Panc1 (cell line): ENCODE data around the gene ERGIC1. TPM values are rescaled to one million over a fixed set of nuclear protein-coding genes. Genes with fewer than 3 reads are reported as not detected.

ENCODE experiments used
- ATAC-seq: fragments of 200-7000 bp; cut with Tn5 transposase; 2 replicates; pipeline ENCODE4 v1.9.1; 2020; ENCODE audit warnings: mild to moderate bottlenecking, moderate library complexity
- BruUV-seq: library from RNA; stranded (reverse); fragments of 400-500 nt; replicated peaks from 2 replicates; lab custom pipeline; 2021; lab: Mats Ljungman, UMichigan
- CTCF ChIA-PET: fragments of 300-600 bp; sonication (Branson Sonifier 250); formaldehyde crosslinking; loops from one replicate; lab custom pipeline; 2022; ENCODE audit warnings: antibody characterized with exemption; lab: Charles Lee
- POLR2A ChIA-PET: fragments of 300-600 bp; sonication (Branson Sonifier 250); formaldehyde crosslinking; loops from one replicate; lab custom pipeline; 2022; ENCODE audit warnings: antibody characterized with exemption; lab: Charles Lee
- DNase-seq: peaks from one replicate; pipeline ENCODE4 v3.0.0-alpha.2; 2010; ENCODE audit warnings: low read depth, low spot score
- H3K27ac ChIP-seq: 2 replicates; pipeline ENCODE4 v1.5.1; 2011; ENCODE audit warnings: mild to moderate bottlenecking, low read length, inconsistent platforms
- H3K27me3 ChIP-seq: fragments of 200-500 bp; sonication (Bioruptor generic); 2 replicates; pipeline ENCODE4 v1.6.0; 2014; ENCODE audit warnings: low read length, inconsistent platforms; ENCODE audit not compliant: control insufficient read depth, insufficient read depth
- H3K36me3 ChIP-seq: fragments of 200-500 bp; sonication (Bioruptor generic); 2 replicates; pipeline ENCODE4 v1.5.1; 2014; ENCODE audit warnings: inconsistent platforms, mild to moderate bottlenecking, low read length, moderate library complexity; ENCODE audit not compliant: control insufficient read depth, insufficient read depth
- H3K4me1 ChIP-seq: 2 replicates; pipeline ENCODE4 v1.5.1; 2011; ENCODE audit warnings: inconsistent platforms, mild to moderate bottlenecking, low read length, moderate library complexity; ENCODE audit not compliant: control insufficient read depth, insufficient read depth
- H3K4me3 ChIP-seq, 2 experiments: 2 replicates each; pipeline ENCODE4 v1.5.1; 2011 to 2012; ENCODE audit warnings: low read depth in 2 of 2, low read length in 2 of 2, mild to moderate bottlenecking in 2 of 2, inconsistent platforms in 1 of 2, moderate library complexity in 1 of 2
- H3K9me3 ChIP-seq: fragments of 200-500 bp; sonication (Bioruptor generic); 2 replicates; pipeline ENCODE4 v1.5.1; 2014; ENCODE audit warnings: low read depth, mild to moderate bottlenecking, inconsistent platforms, low read length, moderate library complexity; ENCODE audit not compliant: control insufficient read depth, insufficient read depth
- POLR2AphosphoS5 ChIP-seq: IDR thresholded peaks from 2 replicates; pipeline ENCODE4 v1.6.1; 2012; ENCODE audit warnings: mild to moderate bottlenecking, low read depth, low read length, moderate library complexity
- SIN3A ChIP-seq: IDR thresholded peaks from 2 replicates; pipeline ENCODE4 v1.6.1; 2012; ENCODE audit warnings: low read depth, mild to moderate bottlenecking, low read length, moderate library complexity, borderline replicate concordance; ENCODE audit not compliant: insufficient read depth
- TCF7L2 ChIP-seq: IDR thresholded peaks from 2 replicates; pipeline ENCODE4 v1.6.1; 2011; ENCODE audit warnings: mild to moderate bottlenecking, low read depth, low read length, inconsistent platforms
- in situ Hi-C: cut with HindIII; loops from 2 replicates; pipeline ENCODE4 v1.10.0; 2016; ENCODE audit warnings: low sequenced_read_pairs, low pct_unique_long_range_greater_than_20kb
- intact Hi-C: fragments of 100-400 bp; cut with micrococcal nuclease; formaldehyde crosslinking; loops from one replicate; pipeline ENCODE4 v1.10.0; 2022; ENCODE audit not compliant: unreplicated experiment
- total RNA-seq: library from RNA; stranded (reverse); gene quantifications from one replicate; pipeline ENCODE4 v1.2.1, GENCODE V29; 2021; ENCODE audit not compliant: unreplicated experiment
- TF ChIP-seq, protein P1 (sequence below), 2 experiments: IDR thresholded peaks; 2 replicates each; pipeline ENCODE4 v1.6.1; 2011 to 2012; ENCODE audit warnings: low read depth in 2 of 2, control low read depth in 1 of 2, low read length in 1 of 2, mild to moderate bottlenecking in 1 of 2, moderate library complexity in 1 of 2; ENCODE audit not compliant: insufficient read depth in 1 of 2

ERGIC1 gene
- total RNA-seq, 1 experiment from 2014 or later: 206 TPM

- TF ChIP-seq POLR2AphosphoS5 (no peak), TCF7L2 (no peak), SIN3A (no peak)
- TF ChIP-seq, protein P1, sequence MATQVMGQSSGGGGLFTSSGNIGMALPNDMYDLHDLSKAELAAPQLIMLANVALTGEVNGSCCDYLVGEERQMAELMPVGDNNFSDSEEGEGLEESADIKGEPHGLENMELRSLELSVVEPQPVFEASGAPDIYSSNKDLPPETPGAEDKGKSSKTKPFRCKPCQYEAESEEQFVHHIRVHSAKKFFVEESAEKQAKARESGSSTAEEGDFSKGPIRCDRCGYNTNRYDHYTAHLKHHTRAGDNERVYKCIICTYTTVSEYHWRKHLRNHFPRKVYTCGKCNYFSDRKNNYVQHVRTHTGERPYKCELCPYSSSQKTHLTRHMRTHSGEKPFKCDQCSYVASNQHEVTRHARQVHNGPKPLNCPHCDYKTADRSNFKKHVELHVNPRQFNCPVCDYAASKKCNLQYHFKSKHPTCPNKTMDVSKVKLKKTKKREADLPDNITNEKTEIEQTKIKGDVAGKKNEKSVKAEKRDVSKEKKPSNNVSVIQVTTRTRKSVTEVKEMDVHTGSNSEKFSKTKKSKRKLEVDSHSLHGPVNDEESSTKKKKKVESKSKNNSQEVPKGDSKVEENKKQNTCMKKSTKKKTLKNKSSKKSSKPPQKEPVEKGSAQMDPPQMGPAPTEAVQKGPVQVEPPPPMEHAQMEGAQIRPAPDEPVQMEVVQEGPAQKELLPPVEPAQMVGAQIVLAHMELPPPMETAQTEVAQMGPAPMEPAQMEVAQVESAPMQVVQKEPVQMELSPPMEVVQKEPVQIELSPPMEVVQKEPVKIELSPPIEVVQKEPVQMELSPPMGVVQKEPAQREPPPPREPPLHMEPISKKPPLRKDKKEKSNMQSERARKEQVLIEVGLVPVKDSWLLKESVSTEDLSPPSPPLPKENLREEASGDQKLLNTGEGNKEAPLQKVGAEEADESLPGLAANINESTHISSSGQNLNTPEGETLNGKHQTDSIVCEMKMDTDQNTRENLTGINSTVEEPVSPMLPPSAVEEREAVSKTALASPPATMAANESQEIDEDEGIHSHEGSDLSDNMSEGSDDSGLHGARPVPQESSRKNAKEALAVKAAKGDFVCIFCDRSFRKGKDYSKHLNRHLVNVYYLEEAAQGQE (IDR thresholded peaks at IDR 0.05; ENCODE audit: insufficient read depth in 1 of 2, low read depth in 2 of 2, low read length in 1 of 2): no peak
- CTCF ChIA-PET: no interaction called here
- POLR2A ChIA-PET: interaction anchor here (0.7 kb wide), 1 partner anchor 267 kb away, joined by 3 read pairs; no protein-coding TSS in a partner anchor
- Histone ChIP-seq H3K4me1 (peaks cover 80% of the 10 kb centered on the region), H3K9me3 (no peaks in the 10 kb centered on the region), H3K36me3 (no peaks in the 10 kb centered on the region; the same call in 1 of the 2 replicates), H3K27ac (peak overlapping the region; percentile 87), H3K4me3 (no peak overlapping the region), H3K27me3 (no peaks in the 10 kb centered on the region)
- intact Hi-C loops: no loop called here
- in situ Hi-C loops: no loop called here
- ATAC-seq (no peak), DNase-seq (no peak)
- BruUV-seq: no TSS peak
These were observed 19.4 kb downstream of the ERGIC1 start for GRCh38 chr5:172853355-172853975.

DNA sequence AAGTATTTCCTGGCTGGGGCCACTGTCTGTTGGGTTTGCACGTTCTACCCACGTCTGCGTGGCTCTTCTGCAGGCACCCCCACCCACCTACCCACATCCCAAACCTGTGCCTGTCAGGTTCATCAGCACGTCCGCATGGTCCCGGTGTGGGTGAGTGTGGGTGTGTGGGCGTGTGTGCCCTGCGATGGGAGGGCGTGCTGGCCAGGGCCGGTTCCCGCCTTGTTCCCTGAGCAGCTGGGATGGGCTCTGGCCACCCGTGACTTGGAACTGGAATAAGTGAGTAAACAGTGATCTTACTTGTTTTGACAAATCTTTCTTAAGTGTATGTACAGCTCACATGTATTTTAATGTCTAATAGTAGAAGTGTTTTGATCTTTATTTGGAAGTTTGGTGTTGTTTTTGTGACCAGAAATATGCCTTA, 20.4 kb downstream of the ERGIC1 start:
- ChIA-PET CTCF (no interaction called here), POLR2A (interaction anchor here (0.7 kb wide), 1 partner anchor 268 kb away, joined by 3 read pairs; no protein-coding TSS in a partner anchor)
- in situ Hi-C loops: no loop called here
- no peak overlapping the region for H3K4me3 ChIP-seq
- H3K27me3 ChIP-seq: no peaks in the 10 kb centered on the region
- no peaks in the 10 kb centered on the region for H3K9me3 ChIP-seq
- peaks cover 80% of the 10 kb centered on the region for H3K4me1 ChIP-seq
- H3K27ac ChIP-seq: peak overlapping the region; percentile 87
- TF ChIP-seq, protein P1 (IDR thresholded peaks at IDR 0.05; ENCODE audit: insufficient read depth in 1 of 2, low read depth in 2 of 2, low read length in 1 of 2): no peak
- no peak for TF ChIP-seq POLR2AphosphoS5
- ATAC-seq (no peak), DNase-seq (no peak)
- no peaks in the 10 kb centered on the region; the same call in 1 of the 2 replicates for H3K36me3 ChIP-seq
- intact Hi-C loops: no loop called here
- no TSS peak for BruUV-seq
